Thyroid gland (tissue), 4 donors: ENCODE results near the gene RGS9BP.

Experiments used
- CTCF ChIP-seq, 6 experiments: fragments of 200-600 bp in 3 of 6; fragments of 450-650 bp in 3 of 6; sonication (generic) in 3 of 6; IDR thresholded peaks; one replicate each; pipeline ENCODE4 v1.5.1; 2016 to 2019; ENCODE audit warnings: antibody characterized with exemption in 6 of 6, mild to moderate bottlenecking in 2 of 6, inconsistent platforms in 1 of 6, moderate library complexity in 1 of 6
- POLR2A ChIP-seq, 2 donors: fragments of 450-650 bp; IDR thresholded peaks; one replicate each; pipeline ENCODE4 v1.6.1; 2017; ENCODE audit warnings: antibody characterized with exemption in 2 of 2, mild to moderate bottlenecking in 2 of 2, moderate library complexity in 1 of 2

- TF ChIP-seq CTCF (IDR thresholded peaks at IDR 0.05) (no peak), POLR2A (IDR thresholded peaks at IDR 0.05) (no peak)
Measured at GRCh38 chr19:32676186-32676894, 692 bp downstream of the RGS9BP start.
